Activated CD4-positive, alpha-beta T cell treated with anti-CD3 and anti-CD28 coated beads, Interleukin-2, amount 50 U/mL, for 48 hours (primary cell): ENCODE results near the gene BMP5.
"Not testable (repeated sequence)": the region's sequence is repeated elsewhere in the genome, so short reads cannot be mapped to it uniquely, and the experiment has no call there.

ENCODE experiments used
- DNase-seq, 2 experiments: peaks; one replicate each; pipeline ENCODE4 v3.0.0-alpha.2; 2020

The BMP5 gene

DNA sequence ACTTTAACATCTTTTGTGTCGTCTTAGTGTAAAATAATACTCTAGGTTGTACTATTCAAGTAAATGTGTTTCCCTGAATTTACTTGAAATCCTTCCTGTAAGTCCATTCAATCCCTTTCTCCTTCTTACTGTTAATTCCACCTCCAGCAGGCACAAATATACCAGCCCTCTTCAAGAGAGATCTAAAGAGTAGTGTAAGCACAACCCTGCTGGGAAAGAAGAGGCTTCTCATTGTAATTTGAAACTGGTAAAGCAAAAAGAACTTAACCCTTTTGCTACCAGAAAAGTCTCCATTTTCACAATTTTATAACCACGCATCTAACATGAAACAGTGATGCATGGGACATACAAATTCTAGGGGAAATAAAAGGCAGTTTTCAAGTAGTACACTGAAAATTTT, at the start of gene BMP5:
Gene BMP5 (minus strand): TSS at position 191 of the 400 bp plus-strand sequence. CDS start 725 bp downstream, outside the sequence.
- DNase-seq = no peak

DNA sequence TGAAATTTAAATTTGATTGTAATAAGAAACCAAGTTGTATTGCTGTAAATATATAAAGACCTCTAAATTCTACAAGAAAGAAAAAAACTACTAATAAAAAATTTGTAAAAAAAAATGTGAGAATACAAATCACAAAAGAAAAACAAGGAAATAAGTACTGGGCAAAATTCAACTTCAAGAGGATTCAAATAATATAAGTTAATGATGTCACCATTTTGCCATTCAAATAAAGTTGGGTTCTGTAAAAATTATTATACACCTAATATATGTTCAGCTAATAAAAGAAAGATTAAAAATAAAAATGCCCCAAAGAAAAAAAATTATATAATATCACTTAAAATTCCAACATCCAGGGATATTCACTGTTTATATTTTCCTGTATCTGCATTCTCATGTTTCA, 47.0 kb upstream of the BMP5 start:
- DNase-seq = no peak

GRCh38 chr6:55919716-55920308, 44.4 kb upstream of the BMP5 start:
- no peak for DNase-seq

- DNase-seq = no peak
Measured at GRCh38 chr6:55918639-55919038, 43.2 kb upstream of the BMP5 start.

DNA sequence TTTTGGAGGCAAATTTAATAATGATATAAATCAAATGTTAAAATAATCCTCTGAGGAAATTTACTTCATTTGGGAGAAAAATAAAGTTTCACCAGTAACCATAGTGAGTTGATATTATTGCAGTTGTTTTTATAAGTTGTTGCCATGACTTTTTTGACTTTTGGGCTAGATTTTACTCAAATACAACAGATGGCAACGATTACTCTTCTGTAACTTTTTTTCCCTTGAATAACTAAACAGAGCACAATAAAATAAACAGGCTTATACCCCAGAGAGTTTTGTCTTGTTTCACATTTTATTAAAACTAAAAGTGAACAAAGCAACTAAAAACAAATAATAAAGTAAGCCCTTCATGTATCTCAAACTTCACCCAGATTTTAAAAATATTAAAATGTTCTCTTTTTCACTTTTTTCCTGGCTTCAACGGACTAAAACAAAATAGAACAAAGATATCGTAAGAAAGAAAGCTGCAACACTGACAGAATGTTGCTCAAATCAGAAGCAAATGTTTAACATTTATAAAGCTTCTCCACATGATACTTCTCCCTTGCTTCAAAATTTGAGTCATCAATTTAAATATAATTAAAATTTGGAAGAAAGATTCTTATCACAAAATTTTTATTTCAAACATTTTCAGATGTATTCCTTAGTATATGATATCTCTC, 42.5 kb upstream of the BMP5 start:
- DNase-seq = no peak

DNA sequence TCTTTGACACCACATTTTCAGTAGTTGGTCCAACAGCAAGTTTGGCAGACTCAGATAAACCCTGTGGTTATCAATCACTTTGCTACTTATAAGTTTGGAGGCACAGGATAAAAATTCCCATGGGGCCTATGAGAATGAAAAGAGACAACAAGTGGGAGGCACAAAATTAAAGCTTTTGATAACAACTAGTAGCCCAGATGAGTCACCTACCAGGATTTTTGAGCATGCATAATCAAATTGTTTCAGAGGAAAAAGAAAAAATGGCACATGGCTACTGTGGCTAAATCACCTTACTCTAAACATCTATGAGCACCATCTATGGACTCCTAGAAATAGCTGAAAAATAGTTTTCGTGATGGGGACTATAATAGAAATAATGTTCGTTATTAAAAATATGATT, 40.8 kb upstream of the BMP5 start:
- DNase-seq = no peak

DNA sequence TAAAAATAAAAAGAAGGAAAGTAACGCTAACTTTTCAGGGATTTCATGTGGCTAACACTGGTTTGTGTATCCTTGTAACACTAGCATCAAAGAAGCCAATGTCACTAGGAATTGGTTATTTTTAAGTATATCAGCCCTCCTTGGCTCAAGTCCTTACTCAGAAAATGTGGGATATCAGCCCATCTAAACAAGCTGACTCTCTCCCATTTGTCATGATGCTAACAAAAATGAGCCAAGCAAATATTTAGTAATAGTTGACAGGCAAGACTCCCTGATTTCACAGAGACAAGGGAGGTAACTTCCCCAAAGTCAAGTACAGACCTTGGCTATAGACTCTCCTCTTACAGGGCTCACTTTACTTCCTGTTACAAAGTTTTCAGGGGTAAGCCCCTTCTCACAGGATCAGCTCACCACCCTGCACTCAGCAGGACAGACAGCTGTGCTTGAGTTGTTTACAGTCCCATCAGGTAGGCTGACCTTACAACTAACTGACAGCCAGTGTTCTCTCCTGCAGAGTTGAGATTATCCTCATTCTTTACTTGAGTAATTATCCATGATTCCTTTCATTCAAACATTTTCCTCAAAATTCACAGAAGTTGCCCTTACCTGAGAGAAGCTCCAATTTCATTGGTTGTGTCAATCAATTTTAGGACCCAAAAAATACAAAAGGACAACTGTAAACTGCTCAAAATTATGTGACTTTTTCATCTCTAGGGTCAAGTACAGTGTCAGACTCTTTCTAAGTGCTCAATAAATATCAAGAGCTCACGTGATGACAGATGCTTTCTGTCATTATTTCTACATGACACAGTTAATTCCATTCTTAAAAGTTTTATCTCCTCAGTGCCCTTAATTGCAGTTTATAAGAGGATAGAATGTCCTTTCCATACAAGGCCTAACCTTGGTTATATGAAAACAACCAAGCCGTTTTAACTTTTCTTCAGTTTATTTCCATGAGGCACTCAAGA, 38.1 kb upstream of the BMP5 start:
- no peak for DNase-seq

GRCh38 chr6:55910466-55910865, 35.1 kb upstream of the BMP5 start:
- DNase-seq = not testable (repeated sequence)

- DNase-seq = not testable (repeated sequence)
Measured at GRCh38 chr6:55909911-55910310, 34.5 kb upstream of the BMP5 start.

DNA sequence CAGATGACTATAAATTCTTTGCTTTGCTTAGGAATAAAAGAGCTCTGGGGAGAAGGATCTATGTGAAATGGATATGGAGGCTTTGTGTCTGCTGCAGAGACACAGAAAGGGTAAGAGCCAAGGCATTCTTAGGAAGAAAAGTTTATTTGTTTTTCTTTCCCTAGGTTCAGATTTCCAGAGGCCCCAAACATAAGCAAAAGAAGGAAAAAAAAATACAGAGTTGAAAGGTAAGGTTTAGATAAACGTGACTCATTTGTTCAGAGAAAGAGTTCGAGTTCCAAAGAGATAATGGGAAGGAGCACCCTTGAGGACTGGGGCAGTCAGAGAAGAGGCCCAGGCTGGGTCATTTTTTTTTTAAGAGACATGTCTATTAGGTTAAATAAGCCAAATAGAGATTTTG, 27.4 kb upstream of the BMP5 start:
- no peak for DNase-seq

DNA sequence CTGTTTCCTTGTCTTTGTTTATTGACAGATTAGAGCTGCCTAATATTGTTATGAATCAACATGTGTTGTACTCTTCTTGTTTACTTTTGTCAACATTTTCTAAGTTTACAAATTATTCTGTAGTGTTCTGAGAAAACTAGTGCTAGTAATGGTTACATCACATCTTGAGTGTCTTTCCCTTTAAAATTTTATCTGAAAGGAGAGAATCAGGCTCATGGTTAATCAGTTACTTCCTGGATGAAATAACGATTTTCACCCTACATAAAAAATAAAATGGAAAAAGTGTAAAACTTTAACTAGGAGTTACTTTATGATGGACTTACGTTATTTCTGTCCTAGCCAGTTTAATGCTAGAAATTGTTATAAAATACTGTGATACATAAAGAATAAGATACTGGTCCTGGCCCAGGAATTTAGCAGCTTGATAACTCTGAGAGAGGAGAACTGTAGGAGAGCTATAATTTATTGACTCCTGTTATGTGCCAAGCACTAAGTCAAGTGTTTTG, 26.4 kb upstream of the BMP5 start:
- DNase-seq = no peak

DNA sequence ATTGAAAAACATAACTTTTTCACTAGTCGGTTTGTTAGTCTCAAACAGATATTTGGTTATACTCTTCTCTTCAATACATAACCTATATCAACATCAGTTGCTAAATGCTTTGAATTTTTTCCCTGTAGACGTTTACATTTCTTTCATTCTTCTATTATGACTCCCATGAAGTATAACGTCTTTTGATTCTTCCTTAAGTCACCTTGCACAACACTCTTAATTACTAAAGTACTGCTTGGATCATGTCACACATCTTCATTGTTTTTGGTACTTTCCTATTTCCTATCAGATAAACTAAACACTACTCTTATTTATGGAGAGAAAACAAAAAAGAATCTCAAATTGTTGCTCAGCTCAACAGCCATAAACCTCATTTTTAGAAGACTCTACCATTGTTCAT, 23.0 kb upstream of the BMP5 start:
- DNase-seq = no peak

DNA sequence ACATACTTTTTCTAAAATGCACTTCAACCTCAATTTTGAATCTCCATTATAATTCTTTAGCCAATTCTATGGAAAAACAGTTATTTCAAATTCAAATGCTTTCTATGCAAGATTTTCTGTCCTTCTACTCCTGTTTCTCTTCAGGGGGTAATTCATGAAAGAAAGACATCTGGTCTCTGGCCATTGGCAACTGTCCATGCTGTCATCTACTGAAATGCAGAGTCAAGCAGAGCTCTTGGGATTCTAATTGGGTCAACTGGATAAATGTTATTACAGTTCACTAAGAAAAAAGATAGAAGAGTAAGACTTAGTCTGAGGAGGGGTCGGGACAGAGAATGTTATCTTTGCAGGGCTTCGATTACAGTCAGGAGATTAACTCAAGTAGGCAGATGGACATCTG, 22.0 kb upstream of the BMP5 start:
- no peak for DNase-seq

- no peak for DNase-seq
Measured at GRCh38 chr6:55895972-55896730, 20.8 kb upstream of the BMP5 start.

DNA sequence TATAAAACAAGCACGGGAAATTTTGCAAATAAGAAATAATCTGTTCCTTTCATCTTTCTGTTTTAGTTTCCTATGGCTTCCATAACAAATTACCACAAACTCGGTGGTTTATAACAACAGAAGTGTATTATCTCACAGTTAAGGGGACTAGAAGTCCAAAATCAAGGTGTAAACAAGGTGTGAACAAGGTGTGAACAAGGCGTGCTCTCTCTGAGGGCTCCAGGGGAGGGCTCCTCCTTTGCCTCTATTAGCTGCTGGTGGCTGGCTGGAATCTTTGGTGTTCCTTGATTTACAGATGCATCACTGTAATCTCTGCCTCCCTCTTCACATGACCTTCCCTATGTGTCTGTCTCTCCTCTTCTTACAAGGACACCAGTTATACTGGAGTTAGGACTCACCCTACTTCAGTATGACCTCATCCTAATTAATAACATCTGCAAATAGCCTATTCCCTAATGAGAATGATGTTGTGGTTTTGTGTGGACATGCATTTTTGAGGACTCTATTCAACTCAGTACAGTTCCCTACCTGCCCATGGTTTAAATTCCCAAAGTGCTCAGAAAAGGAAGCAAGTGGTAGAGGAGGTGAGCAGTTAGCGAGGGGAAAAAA, 17.5 kb upstream of the BMP5 start:
- DNase-seq = no peak

GRCh38 chr6:55888917-55889316, 13.5 kb upstream of the BMP5 start:
- DNase-seq = no peak

GRCh38 chr6:55886185-55886836, 10.9 kb upstream of the BMP5 start:
- no peak for DNase-seq

GRCh38 chr6:55882718-55883569, 7.6 kb upstream of the BMP5 start:
- DNase-seq = no peak

DNA sequence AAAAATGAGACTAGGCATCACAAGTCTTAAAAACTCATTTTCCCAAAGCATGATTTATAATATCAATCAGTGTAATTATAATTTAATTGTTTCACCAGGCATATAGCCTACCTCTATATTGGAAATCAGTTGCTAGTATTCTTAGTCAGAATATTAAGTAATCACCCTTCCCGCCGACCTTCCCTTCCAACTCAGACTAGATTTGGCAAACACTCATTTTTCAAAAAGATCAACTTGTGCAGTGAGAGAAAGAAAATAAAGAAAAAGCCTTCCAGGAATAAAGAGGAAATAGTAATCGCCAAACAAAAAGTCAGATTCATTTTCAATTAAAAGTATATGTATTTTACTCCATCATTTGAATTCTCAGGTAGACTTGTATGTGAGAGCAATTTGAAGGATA, 1.9 kb upstream of the BMP5 start:
- no peak for DNase-seq

DNA sequence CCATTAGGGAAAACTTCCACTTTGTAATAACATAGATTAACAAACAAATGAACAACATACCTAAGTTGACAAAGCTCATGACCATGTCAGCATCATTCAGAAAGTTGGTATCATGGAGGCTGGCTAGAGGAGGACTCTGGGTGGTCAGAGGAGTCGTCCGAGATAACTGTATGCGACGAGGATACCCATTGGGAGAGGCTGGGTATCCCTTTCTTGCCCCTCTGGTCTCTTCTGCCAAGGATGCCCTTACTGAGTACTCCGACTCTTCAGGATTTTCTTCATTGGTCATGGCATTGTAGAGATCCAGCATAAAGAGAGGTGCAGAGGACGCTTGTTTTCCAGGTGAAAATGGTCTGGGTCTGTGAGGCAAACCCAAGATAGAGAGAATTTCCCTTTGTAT, 1.1 kb downstream of the BMP5 start:
- DNase-seq = no peak

GRCh38 chr6:55872866-55873265, 2.5 kb downstream of the BMP5 start:
- DNase-seq = no peak
